Measurements from ENCODE around the gene SENP7. TPM values are rescaled to one million over a fixed set of nuclear protein-coding genes. Genes with fewer than 3 reads are reported as not detected.

The SENP7 gene
- total and polyA plus RNA-seq, 12 donors, result 3.6 to 18.9 (median 10.0) TPM

- no peaks in the 10 kb centered on the region for H3K9me3 ChIP-seq
- DNase-seq (no peak), ATAC-seq (no peak)
- intact Hi-C loops (cut with DNase I), result no loop called here
- no peaks in the 10 kb centered on the region for H3K4me1 ChIP-seq
- no peak for TF ChIP-seq CTCF (IDR thresholded peaks at IDR 0.05)
- H3K4me3 ChIP-seq, result no peak within 1 kb of the TSS
- no peaks in the 10 kb centered on the region for H3K27me3 ChIP-seq
- H3K27ac ChIP-seq, result no peak within 1 kb of the TSS
- WGBS, 2 donors, result 98 to 100% methylated on average over 2 of the region's 2 CpGs
- peaks cover 0 to 23% (median 3%) of the 10 kb centered on the region in 9 donors for H3K36me3 ChIP-seq
Observed at GRCh38 chr3:101320475-101320874, 192.5 kb downstream of the SENP7 start, which contains the start of gene IMPG2. Gene IMPG2 (minus strand): TSS chr3:101320575. CDS start chr3:101320372, 203 bp downstream.

- intact Hi-C loops (cut with DNase I), result no loop called here
- Histone ChIP-seq H3K9me3 (no peaks in the 10 kb centered on the region), H3K27ac (no peak overlapping the region), H3K4me3 (no peak overlapping the region), H3K36me3 (peaks cover 0 to 14% (median 0%) of the 10 kb centered on the region in 9 donors), H3K27me3 (no peaks in the 10 kb centered on the region), H3K4me1 (no peaks in the 10 kb centered on the region)
- DNase-seq (no peak), ATAC-seq (no peak)
- WGBS, 2 donors, result 76 to 81% methylated on average over 5 of the region's 5 CpGs
- no peak for TF ChIP-seq CTCF (IDR thresholded peaks at IDR 0.05)
Observed at GRCh38 chr3:101319531-101319930, 193.5 kb downstream of the SENP7 start.

GRCh38 chr3:101312545-101312944 lies 200.5 kb downstream of the SENP7 start:
- no peaks in the 10 kb centered on the region for H3K36me3 ChIP-seq
- peaks cover 0 to 6% (median 0%) of the 10 kb centered on the region in 9 donors for H3K4me1 ChIP-seq
- H3K27me3 ChIP-seq, result no peaks in the 10 kb centered on the region
- WGBS, 2 donors, result 92 to 95% methylated on average over 2 of the region's 2 CpGs
- H3K4me3 ChIP-seq, result no peak overlapping the region
- no peak overlapping the region for H3K27ac ChIP-seq
- peaks cover 0 to 25% (median 7%) of the 10 kb centered on the region in 11 donors for H3K9me3 ChIP-seq
- no peak for DNase-seq
- intact Hi-C loops (cut with DNase I), result no loop called here
- TF ChIP-seq CTCF (IDR thresholded peaks at IDR 0.05), result no peak
- no peak for ATAC-seq

DNA sequence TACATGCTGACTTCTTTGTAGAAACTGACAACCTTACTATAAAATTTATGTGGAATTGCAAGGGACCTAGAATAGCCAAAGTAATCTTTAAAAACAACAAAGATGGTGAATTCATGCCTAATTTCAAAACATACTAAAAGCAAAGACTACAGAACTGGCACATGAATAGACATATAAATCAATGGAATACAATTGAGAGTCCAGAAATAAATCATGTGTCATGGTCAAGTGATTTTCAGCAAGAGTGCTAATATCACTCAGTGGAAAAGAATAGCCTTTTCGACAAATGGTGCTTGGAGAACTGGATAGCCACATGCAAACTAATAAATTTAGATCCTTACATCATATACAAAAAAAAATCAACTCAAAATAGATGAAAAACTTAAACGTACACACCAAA lies 201.3 kb downstream of the SENP7 start:
- WGBS, 2 donors, result 63 to 72% methylated on average over 2 of the region's 2 CpGs
- Histone ChIP-seq H3K4me3 (no peak overlapping the region), H3K9me3 (peaks cover 0 to 30% (median 7%) of the 10 kb centered on the region in 11 donors), H3K36me3 (no peaks in the 10 kb centered on the region), H3K27me3 (no peaks in the 10 kb centered on the region), H3K4me1 (peaks cover 0 to 6% (median 0%) of the 10 kb centered on the region in 9 donors), H3K27ac (no peak overlapping the region)
- intact Hi-C loops (cut with DNase I), result no loop called here
- peak in 1 of 8 donors; percentile 35 for ATAC-seq
- no peak for TF ChIP-seq CTCF (IDR thresholded peaks at IDR 0.05)
- DNase-seq, result no peak
